B cell (primary cell): Measurements from ENCODE around the gene CRNKL1. TPM values are rescaled to one million over a fixed set of nuclear protein-coding genes. Genes with fewer than 3 reads are reported as not detected.
A peak's percentile ranks its signal among the peaks of the same experiment; 100 is the strongest.

Experiments used
- ATAC-seq: fragments of 200-7000 bp; cut with Tn5 transposase; one replicate; pipeline ENCODE4 v1.10.0; 2021; ENCODE audit warnings: low read depth, mild to moderate bottlenecking, moderate number of reproducible peaks, moderate library complexity
- CTCF ChIA-PET: fragments of 350-600 bp; sonication (Branson Sonifier 250); formaldehyde crosslinking; loops from one replicate; lab custom pipeline; 2021; ENCODE audit warnings: antibody characterized with exemption, inconsistent platforms; lab: Charles Lee
- POLR2A ChIA-PET: fragments of 350-600 bp; sonication (Branson Sonifier 250); formaldehyde crosslinking; loops from one replicate; lab custom pipeline; 2021; ENCODE audit warnings: antibody characterized with exemption; lab: Charles Lee
- DNase-seq: peaks from one replicate; pipeline ENCODE4 v3.0.0; 2013
- H2AFZ ChIP-seq: 2 replicates; pipeline ENCODE4 v1.6.1; 2012; ENCODE audit warnings: mild to moderate bottlenecking, low read depth, low read length; ENCODE audit not compliant: insufficient read depth, poor library complexity, severe bottlenecking
- H3K27ac ChIP-seq, 2 donors: 1 replicate in 1 of 2; 2 replicates in 1 of 2; pipeline ENCODE4 v1.5.1; 2012 to 2013; ENCODE audit warnings: low read length in 2 of 2, mild to moderate bottlenecking in 2 of 2, moderate library complexity in 1 of 2
- H3K27me3 ChIP-seq, 4 experiments: fragments of 200-600 bp in 1 of 4; sonication (generic) in 1 of 4; replicated peaks in 1 of 4; 1 replicate in 2 of 4; 2 replicates in 2 of 4; pipeline versions ENCODE4 v1.6.1 to v1.7.0; 2013 to 2016; ENCODE audit warnings: low read length in 3 of 4, mild to moderate bottlenecking in 2 of 4, mixed read lengths in 1 of 4, moderate library complexity in 1 of 4; ENCODE audit not compliant: insufficient read depth in 4 of 4, control insufficient read depth in 3 of 4; ENCODE audit errors: control extremely low read depth in 1 of 4
- H3K36me3 ChIP-seq, 2 experiments: replicated peaks in 1 of 2; 1 replicate in 1 of 2; 2 replicates in 1 of 2; pipeline versions ENCODE4 v1.6.1 to v1.7.1; 2013; ENCODE audit warnings: low read length in 1 of 2; ENCODE audit not compliant: insufficient read depth in 2 of 2, control insufficient read depth in 1 of 2; ENCODE audit errors: control extremely low read depth in 1 of 2, extremely low read depth in 1 of 2
- H3K4me1 ChIP-seq, 2 donors: fragments of 200-600 bp in 1 of 2; sonication (generic) in 1 of 2; 1 replicate in 1 of 2; 2 replicates in 1 of 2; pipeline versions ENCODE4 v1.5.1 to v1.6.1; 2013 to 2017; ENCODE audit warnings: low read length in 2 of 2; ENCODE audit not compliant: control insufficient read depth in 2 of 2, insufficient read depth in 2 of 2
- H3K4me2 ChIP-seq: replicated peaks from 2 replicates; pipeline ENCODE3; 2012; ENCODE audit warnings: mild to moderate bottlenecking, low read depth, low read length; ENCODE audit not compliant: poor library complexity, severe bottlenecking
- H3K4me3 ChIP-seq, 5 experiments: fragments of 200-600 bp in 1 of 5; sonication (generic) in 1 of 5; 1 replicate in 3 of 5; 2 replicates in 2 of 5; pipeline versions ENCODE4 v1.5.1 to v1.7.0; 2011 to 2016; ENCODE audit warnings: low read length in 4 of 5, mild to moderate bottlenecking in 4 of 5, low read depth in 2 of 5, control low read depth in 1 of 5, moderate library complexity in 1 of 5; ENCODE audit not compliant: insufficient read depth in 1 of 5; ENCODE audit errors: control extremely low read depth in 1 of 5, extremely low read depth in 1 of 5
- H3K79me2 ChIP-seq: fragments of 200-600 bp; sonication (generic); one replicate; pipeline ENCODE4 v1.6.0; 2016; ENCODE audit warnings: low read length; ENCODE audit not compliant: control insufficient read depth, insufficient read depth
- H3K9ac ChIP-seq: fragments of 200-600 bp; sonication (generic); 2 replicates; pipeline ENCODE4 v1.6.1; 2017; ENCODE audit warnings: mild to moderate bottlenecking, low read length, moderate library complexity
- H3K9me3 ChIP-seq, 3 donors: one replicate each; pipeline versions ENCODE4 v1.6.1 to v1.7.1; 2013; ENCODE audit warnings: low read length in 2 of 3; ENCODE audit not compliant: control insufficient read depth in 2 of 3, insufficient read depth in 1 of 3; ENCODE audit errors: control extremely low read depth in 1 of 3
- H4K20me1 ChIP-seq: 2 replicates; pipeline ENCODE4 v1.6.0; 2012; ENCODE audit warnings: mild to moderate bottlenecking, low read length; ENCODE audit not compliant: insufficient read depth, control insufficient read depth, poor library complexity, severe bottlenecking
- H3K27ac Mint-ChIP-seq: one replicate; pipeline ENCODE4 v1.8.0; 2021; ENCODE audit warnings: mixed read lengths
- H3K27me3 Mint-ChIP-seq: one replicate; pipeline ENCODE4 v1.8.0; 2021; ENCODE audit warnings: mixed read lengths
- H3K4me1 Mint-ChIP-seq: one replicate; pipeline ENCODE4 v1.8.0; 2021; ENCODE audit warnings: mixed read lengths
- H3K4me3 Mint-ChIP-seq: one replicate; pipeline ENCODE4 v1.8.0; 2021; ENCODE audit warnings: mixed read lengths
- H3K9me3 Mint-ChIP-seq: one replicate; pipeline ENCODE4 v1.8.0; 2022; ENCODE audit warnings: mixed read lengths; ENCODE audit not compliant: insufficient read depth
- EZH2 ChIP-seq: IDR thresholded peaks from 2 replicates; pipeline ENCODE4 v1.6.1; 2012; ENCODE audit warnings: borderline replicate concordance, low read depth, mild to moderate bottlenecking, moderate library complexity, low read length; ENCODE audit not compliant: insufficient read depth, poor library complexity, severe bottlenecking
- WGBS: methylation state at CpG from one replicate; pipeline ENCODE4 v1.1.5; 2013; ENCODE audit warnings: missing lambda C conversion rate; ENCODE audit not compliant: insufficient coverage; 5-methylcytosine and 5-hydroxymethylcytosine counted together
- intact Hi-C: fragments of 100-400 bp; cut with micrococcal nuclease; formaldehyde crosslinking; loops from one replicate; pipeline ENCODE4 v1.10.0; 2022
- polyA plus RNA-seq: library from polyadenylated mRNA; depleted of rRNA; stranded (reverse); fragments of >200 nt; gene quantifications from 2 replicates; pipeline ENCODE4 v1.2.3, GENCODE V29; 2012
- total RNA-seq, 2 donors: library from RNA; stranded (reverse); fragments of 120-200 nt in 1 of 2; gene quantifications; 1 replicate in 1 of 2; 2 replicates in 1 of 2; pipeline versions ENCODE4 v1.2.3 to v1.2.4, GENCODE V29; 2013 to 2022
- TF ChIP-seq, protein P1 (sequence below): fragments of 200-600 bp; IDR thresholded peaks from one replicate; pipeline ENCODE4 v1.8.0; 2022; ENCODE audit warnings: antibody characterized with exemption, mild to moderate bottlenecking

The CRNKL1 gene
- total and polyA plus RNA-seq, 2 donors (not counting 1 experiment from before 2014, with no cell fraction given), result 3.9 to 25.5 TPM

DNA sequence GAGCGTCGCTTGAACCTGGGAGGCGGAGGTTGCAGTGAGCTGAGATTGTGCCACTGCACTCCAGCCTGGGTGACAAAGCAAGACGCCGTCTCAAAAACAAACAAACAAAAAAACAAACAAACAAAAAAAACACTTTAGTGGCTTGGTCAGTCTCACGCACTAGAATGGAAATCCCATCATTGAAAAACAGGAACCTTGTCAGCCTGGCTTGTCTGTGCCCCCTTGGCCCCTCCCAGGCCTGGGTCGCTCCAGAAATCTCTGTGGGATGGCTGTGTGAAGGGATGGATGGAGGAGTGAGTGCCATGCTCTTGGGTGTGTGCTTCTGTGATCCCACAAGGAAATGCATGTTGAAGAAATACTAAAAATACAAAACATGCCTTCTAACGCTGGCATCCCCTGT lies 56.0 kb downstream of the CRNKL1 start:
- TF ChIP-seq, protein P1, sequence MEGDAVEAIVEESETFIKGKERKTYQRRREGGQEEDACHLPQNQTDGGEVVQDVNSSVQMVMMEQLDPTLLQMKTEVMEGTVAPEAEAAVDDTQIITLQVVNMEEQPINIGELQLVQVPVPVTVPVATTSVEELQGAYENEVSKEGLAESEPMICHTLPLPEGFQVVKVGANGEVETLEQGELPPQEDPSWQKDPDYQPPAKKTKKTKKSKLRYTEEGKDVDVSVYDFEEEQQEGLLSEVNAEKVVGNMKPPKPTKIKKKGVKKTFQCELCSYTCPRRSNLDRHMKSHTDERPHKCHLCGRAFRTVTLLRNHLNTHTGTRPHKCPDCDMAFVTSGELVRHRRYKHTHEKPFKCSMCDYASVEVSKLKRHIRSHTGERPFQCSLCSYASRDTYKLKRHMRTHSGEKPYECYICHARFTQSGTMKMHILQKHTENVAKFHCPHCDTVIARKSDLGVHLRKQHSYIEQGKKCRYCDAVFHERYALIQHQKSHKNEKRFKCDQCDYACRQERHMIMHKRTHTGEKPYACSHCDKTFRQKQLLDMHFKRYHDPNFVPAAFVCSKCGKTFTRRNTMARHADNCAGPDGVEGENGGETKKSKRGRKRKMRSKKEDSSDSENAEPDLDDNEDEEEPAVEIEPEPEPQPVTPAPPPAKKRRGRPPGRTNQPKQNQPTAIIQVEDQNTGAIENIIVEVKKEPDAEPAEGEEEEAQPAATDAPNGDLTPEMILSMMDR, result no peak
- no peak for TF ChIP-seq EZH2
- CTCF ChIA-PET, result interaction anchor here (0.8 to 8.1 kb wide), 3 partner anchors 92 to 212 kb away, joined by 3 to 87 read pairs (median 6); no protein-coding TSS in a partner anchor

DNA sequence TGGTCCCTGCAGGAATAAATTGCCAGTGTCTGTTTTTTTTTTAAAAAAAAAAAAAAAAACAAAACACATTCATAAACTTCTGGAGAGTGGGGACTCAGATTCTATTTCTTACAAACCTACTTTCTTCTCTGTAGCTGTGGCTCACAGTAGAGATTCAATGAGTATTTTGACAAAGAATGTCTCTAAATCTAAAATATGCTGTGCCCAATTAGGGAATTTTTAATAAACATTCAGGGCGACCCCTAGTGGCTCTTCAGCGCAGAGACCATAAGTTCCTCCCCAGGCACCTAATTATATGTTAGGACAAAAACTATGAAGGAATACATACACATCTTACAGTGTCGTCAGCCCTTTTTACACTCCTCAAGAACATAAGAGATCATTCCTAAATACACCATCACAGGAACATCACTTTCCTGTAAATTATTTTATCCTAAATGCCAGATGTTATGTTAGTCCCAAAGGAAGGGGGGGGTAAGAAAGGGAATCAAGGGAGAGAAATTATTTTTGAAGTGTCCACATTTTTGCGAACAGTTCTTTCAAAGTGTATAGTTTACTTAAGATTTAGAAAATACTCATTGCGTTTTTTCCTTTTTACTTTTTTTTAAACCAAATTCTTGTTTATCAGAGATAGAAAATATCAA lies 56.9 kb downstream of the CRNKL1 start:
- H3K27me3 Mint-ChIP-seq, result peaks cover 10% of the 10 kb centered on the region
- POLR2A ChIA-PET, result no interaction called here
- no peaks in the 10 kb centered on the region for H4K20me1 ChIP-seq
- no CpG with 5 or more reads among the region's 5 CpGs for WGBS
- CTCF ChIA-PET, result interaction anchor here (0.7 to 8.1 kb wide), 23 partner anchors 8 to 333 kb away, joined by 3 to 87 read pairs (median 5); no protein-coding TSS in a partner anchor
- no peaks in the 10 kb centered on the region for H3K9me3 Mint-ChIP-seq
- no peaks in the 10 kb centered on the region for H3K79me2 ChIP-seq
- H3K4me1 Mint-ChIP-seq, result no peaks in the 10 kb centered on the region
- no peaks in the 10 kb centered on the region for H3K36me3 ChIP-seq
- no peaks in the 10 kb centered on the region for H3K9me3 ChIP-seq
- no peak overlapping the region for H3K27ac ChIP-seq
- H3K4me3 ChIP-seq, result no peak overlapping the region
- no peak overlapping the region for H2AFZ ChIP-seq
- no peak overlapping the region for H3K9ac ChIP-seq
- intact Hi-C loops, result loop anchor here (1.0 kb wide), 2 partner anchors 92 to 167 kb away; no protein-coding TSS in a partner anchor
- no peaks in the 10 kb centered on the region for H3K27me3 ChIP-seq
- no peaks in the 10 kb centered on the region for H3K4me1 ChIP-seq
- H3K4me2 ChIP-seq, result no peak overlapping the region
- no peak overlapping the region for H3K4me3 Mint-ChIP-seq
- peak; percentile 45 for ATAC-seq
- TF ChIP-seq, protein P1, result peak; percentile 94
- TF ChIP-seq EZH2, result no peak
- H3K27ac Mint-ChIP-seq, result no peak overlapping the region
- DNase-seq, result peak; percentile 74

More for the DNA sequence above, 56.0 kb downstream of the CRNKL1 start:
- Histone ChIP-seq H3K36me3 (no peaks in the 10 kb centered on the region), H3K9ac (no peak overlapping the region), H3K4me1 (no peaks in the 10 kb centered on the region), H3K79me2 (no peaks in the 10 kb centered on the region), H3K27ac (no peak overlapping the region), H3K27me3 (no peaks in the 10 kb centered on the region), H3K9me3 (no peaks in the 10 kb centered on the region), H4K20me1 (no peaks in the 10 kb centered on the region), H2AFZ (no peak overlapping the region), H3K4me2 (no peak overlapping the region), H3K4me3 (no peak overlapping the region)
- ATAC-seq (no peak), DNase-seq (no peak)
- WGBS, result 90% methylated on average over 8 of the region's 8 CpGs
- POLR2A ChIA-PET, result no interaction called here
- H3K27me3 Mint-ChIP-seq, result peaks cover 17% of the 10 kb centered on the region
- no peak overlapping the region for H3K4me3 Mint-ChIP-seq
- no peaks in the 10 kb centered on the region for H3K9me3 Mint-ChIP-seq
- no peak overlapping the region for H3K27ac Mint-ChIP-seq
- no peaks in the 10 kb centered on the region for H3K4me1 Mint-ChIP-seq
- intact Hi-C loops, result no loop called here
